ENCODE data around the gene PRICKLE2. TPM values are rescaled to one million over a fixed set of nuclear protein-coding genes. Genes with fewer than 3 reads are reported as not detected.
A peak's percentile ranks its signal among the peaks of the same experiment; 100 is the strongest.

PRICKLE2 gene
- total RNA-seq, 4 donors from 2014 or later = 71.8 to 99.9 (median 84.4) TPM

GRCh38 chr3:64240396-64240795 lies 15.1 kb upstream of the PRICKLE2 start:
- Histone ChIP-seq H3K36me3 (peaks cover 0 to 20% (median 10%) of the 10 kb centered on the region in 4 donors), H3K4me1 (peaks cover 10 to 82% (median 66%) of the 10 kb centered on the region in 4 donors), H3K27ac (replicated peaks in 1 of 4) (peak overlapping the region; percentile 81 to 88 (median 86)), H3K27me3 (no peaks in the 10 kb centered on the region), H3K9me3 (peaks cover 0 to 11% (median 0%) of the 10 kb centered on the region in 4 donors), H3K4me3 (no peak overlapping the region)
- no CpG with 5 or more reads among the region's 3 CpGs for WGBS
- no peak for DNase-seq (ENCODE audit: extremely low spot score)
- TF ChIP-seq CTCF (IDR thresholded peaks at IDR 0.05) (no peak), POLR2AphosphoS5 (IDR thresholded peaks at IDR 0.05) (no peak), EP300 (IDR thresholded peaks at IDR 0.05) (no peak), POLR2A (IDR thresholded peaks at IDR 0.05; ENCODE audit: low read depth) (no peak)
- intact Hi-C loops (cut with DNase I) = no loop called here

GRCh38 chr3:64239841-64240240 lies 14.6 kb upstream of the PRICKLE2 start:
- Histone ChIP-seq H3K36me3 (peaks cover 0 to 20% (median 10%) of the 10 kb centered on the region in 4 donors), H3K4me3 (no peak overlapping the region), H3K27ac (replicated peaks in 1 of 4) (peak overlapping the region; percentile 81 to 88 (median 86)), H3K9me3 (peaks cover 0 to 11% (median 0%) of the 10 kb centered on the region in 4 donors), H3K4me1 (peaks cover 10 to 77% (median 60%) of the 10 kb centered on the region in 4 donors), H3K27me3 (no peaks in the 10 kb centered on the region)
- intact Hi-C loops (cut with DNase I) = no loop called here
- no peak for DNase-seq (ENCODE audit: extremely low spot score)
- TF ChIP-seq EP300 (IDR thresholded peaks at IDR 0.05) (no peak), CTCF (IDR thresholded peaks at IDR 0.05) (no peak), POLR2AphosphoS5 (IDR thresholded peaks at IDR 0.05) (no peak), POLR2A (IDR thresholded peaks at IDR 0.05; ENCODE audit: low read depth) (no peak)
- WGBS = 94% methylated on average over 5 of the region's 5 CpGs

GRCh38 chr3:64238971-64239667 lies 13.9 kb upstream of the PRICKLE2 start:
- Histone ChIP-seq H3K4me3 (peak overlapping the region in 2 of 4 donors; percentile 14 to 17), H3K4me1 (peaks cover 10 to 69% (median 53%) of the 10 kb centered on the region in 4 donors), H3K27ac (replicated peaks in 1 of 4) (peak overlapping the region; percentile 81 to 88 (median 86)), H3K27me3 (no peaks in the 10 kb centered on the region), H3K9me3 (peaks cover 0 to 11% (median 0%) of the 10 kb centered on the region in 4 donors), H3K36me3 (peaks cover 0 to 20% (median 10%) of the 10 kb centered on the region in 4 donors)
- intact Hi-C loops (cut with DNase I) = no loop called here
- no peak for TF ChIP-seq POLR2A (IDR thresholded peaks at IDR 0.05; ENCODE audit: low read depth)
- TF ChIP-seq CTCF (IDR thresholded peaks at IDR 0.05) = no peak
- TF ChIP-seq POLR2AphosphoS5 (IDR thresholded peaks at IDR 0.05) = peak; percentile 82 to 86
- TF ChIP-seq EP300 (IDR thresholded peaks at IDR 0.05) = peak; percentile 3
- peak; percentile 96 for DNase-seq (ENCODE audit: extremely low spot score)
- WGBS = 31% methylated on average over 5 of the region's 12 CpGs

- peak overlapping the region; percentile 81 to 88 (median 86) for H3K27ac ChIP-seq (replicated peaks in 1 of 4)
- H3K4me3 ChIP-seq = no peak overlapping the region
- TF ChIP-seq EP300 (IDR thresholded peaks at IDR 0.05) (no peak), CTCF (IDR thresholded peaks at IDR 0.05) (no peak), POLR2A (IDR thresholded peaks at IDR 0.05; ENCODE audit: low read depth) (no peak), POLR2AphosphoS5 (IDR thresholded peaks at IDR 0.05) (no peak)
- peaks cover 0 to 11% (median 0%) of the 10 kb centered on the region in 4 donors for H3K9me3 ChIP-seq
- no peaks in the 10 kb centered on the region for H3K27me3 ChIP-seq
- H3K36me3 ChIP-seq = peaks cover 0 to 20% (median 10%) of the 10 kb centered on the region in 4 donors
- H3K4me1 ChIP-seq = peaks cover 10 to 49% (median 37%) of the 10 kb centered on the region in 4 donors
- WGBS = 92% methylated on average over 7 of the region's 7 CpGs
- DNase-seq (ENCODE audit: extremely low spot score) = no peak
- intact Hi-C loops (cut with DNase I) = no loop called here
Observed at GRCh38 chr3:64237083-64237482, 11.8 kb upstream of the PRICKLE2 start.

Measured in esophagus muscularis mucosa (tissue), 4 donors.